CD4-positive, alpha-beta T cell (primary cell): ENCODE measurements around the gene IL31. TPM values are rescaled to one million over a fixed set of nuclear protein-coding genes. Genes with fewer than 3 reads are reported as not detected.

ENCODE experiments used
- ATAC-seq: fragments of 200-7000 bp; cut with Tn5 transposase; one replicate; pipeline ENCODE4 v1.10.0; 2022; ENCODE audit warnings: mild to moderate bottlenecking; ENCODE audit not compliant: poor library complexity
- CTCF ChIA-PET: fragments of 350-600 bp; sonication (Branson Sonifier 250); formaldehyde crosslinking; loops from one replicate; lab custom pipeline; 2021; ENCODE audit warnings: antibody characterized with exemption, inconsistent platforms; lab: Charles Lee
- POLR2A ChIA-PET: fragments of 350-600 bp; sonication (Branson Sonifier 250); formaldehyde crosslinking; loops from one replicate; lab custom pipeline; 2021; ENCODE audit warnings: antibody characterized with exemption, inconsistent platforms; lab: Charles Lee
- DNase-seq, 14 experiments: peaks; one replicate each; pipeline ENCODE4 v3.0.0-alpha.2; 2013 to 2020; ENCODE audit warnings: mixed read lengths in 2 of 14
- H3K27ac ChIP-seq, 2 donors: one replicate each; pipeline versions ENCODE4 v1.5.1 to v1.7.0; 2013; ENCODE audit warnings: low read length in 2 of 2, low read depth in 1 of 2, mild to moderate bottlenecking in 1 of 2
- H3K27me3 ChIP-seq, 2 experiments: 1 replicate in 1 of 2; 2 replicates in 1 of 2; pipeline versions ENCODE4 v1.6.1 to v1.7.0; 2013; ENCODE audit warnings: low read length in 2 of 2, control low read depth in 1 of 2, mild to moderate bottlenecking in 1 of 2, moderate library complexity in 1 of 2; ENCODE audit not compliant: insufficient read depth in 2 of 2, control insufficient read depth in 1 of 2
- H3K36me3 ChIP-seq: one replicate; pipeline ENCODE4 v1.6.1; 2013; ENCODE audit warnings: low read length, control low read depth; ENCODE audit not compliant: insufficient read depth
- H3K4me1 ChIP-seq: one replicate; pipeline ENCODE4 v1.6.1; 2013; ENCODE audit warnings: low read length, control low read depth; ENCODE audit not compliant: insufficient read depth
- H3K4me3 ChIP-seq: one replicate; pipeline ENCODE4 v1.5.1; 2013; ENCODE audit warnings: mild to moderate bottlenecking, low read length, moderate library complexity
- H3K9me3 ChIP-seq, 2 experiments: 1 replicate in 1 of 2; 2 replicates in 1 of 2; pipeline versions ENCODE4 v1.6.1 to v1.7.0; 2013; ENCODE audit warnings: low read length in 2 of 2, mild to moderate bottlenecking in 2 of 2, control low read depth in 1 of 2, moderate library complexity in 1 of 2; ENCODE audit not compliant: control insufficient read depth in 1 of 2, insufficient read depth in 1 of 2
- H3K27ac Mint-ChIP-seq: one replicate; pipeline ENCODE4 v1.8.0; 2020; ENCODE audit warnings: mixed read lengths
- H3K27me3 Mint-ChIP-seq: one replicate; pipeline ENCODE4 v1.8.0; 2021; ENCODE audit warnings: mixed read lengths
- H3K36me3 Mint-ChIP-seq: one replicate; pipeline ENCODE4 v1.8.0; 2021; ENCODE audit warnings: low read depth, mixed read lengths
- H3K4me1 Mint-ChIP-seq: one replicate; pipeline ENCODE4 v1.8.0; 2021; ENCODE audit warnings: low read depth, mixed read lengths
- H3K4me3 Mint-ChIP-seq: one replicate; pipeline ENCODE4 v1.8.0; 2020; ENCODE audit warnings: mild to moderate bottlenecking, mixed read lengths
- H3K9me3 Mint-ChIP-seq: one replicate; pipeline ENCODE4 v1.8.0; 2020; ENCODE audit warnings: mixed read lengths
- CTCF ChIP-seq: fragments of 200-600 bp; IDR thresholded peaks from one replicate; pipeline ENCODE4 v1.8.0; 2022; ENCODE audit warnings: antibody characterized with exemption, mild to moderate bottlenecking
- intact Hi-C, 2 experiments: fragments of 100-400 bp; cut with DNase I in 1 of 2; cut with micrococcal nuclease in 1 of 2; formaldehyde crosslinking; loops; one replicate each; pipeline versions ENCODE4 v1.15.1 to v1.9.0; 2023 to 2025; cut with DNase I, micrococcal nuclease
- total RNA-seq, 174 experiments: library from RNA in 2 of 174; stranded (reverse) in 2 of 174; gene quantifications; one replicate each; pipeline ENCODE4 v1.2.3 and lab custom pipeline; 2021 to 2026

Gene IL31
- total RNA-seq, 2 experiments from 2014 or later: not detected

GRCh38 chr12:122199484-122200355 lies 25.7 kb upstream of the IL31 start:
- peaks cover 7% of the 10 kb centered on the region for H3K4me1 Mint-ChIP-seq
- ATAC-seq (no peak), DNase-seq (no peak)
- H3K36me3 Mint-ChIP-seq: no peaks in the 10 kb centered on the region
- peaks cover 0 to 4% of the 10 kb centered on the region in 2 experiments for H3K9me3 ChIP-seq
- no peak overlapping the region for H3K4me3 ChIP-seq
- no peak for TF ChIP-seq CTCF
- H3K4me1 ChIP-seq: peaks cover 14% of the 10 kb centered on the region
- H3K27me3 Mint-ChIP-seq: peaks cover 20% of the 10 kb centered on the region
- no peak overlapping the region for H3K4me3 Mint-ChIP-seq
- ChIA-PET CTCF (no interaction called here), POLR2A (no interaction called here)
- intact Hi-C loops: no loop called here
- H3K9me3 Mint-ChIP-seq: no peaks in the 10 kb centered on the region
- peaks cover 7 to 12% of the 10 kb centered on the region in 2 experiments for H3K27me3 ChIP-seq
- H3K27ac Mint-ChIP-seq: no peak overlapping the region
- no peaks in the 10 kb centered on the region for H3K36me3 ChIP-seq
- H3K27ac ChIP-seq: no peak overlapping the region

GRCh38 chr12:122197612-122197966 lies 23.6 kb upstream of the IL31 start:
- Mint-ChIP-seq H3K4me3 (no peak overlapping the region), H3K36me3 (no peaks in the 10 kb centered on the region), H3K9me3 (no peaks in the 10 kb centered on the region), H3K27ac (no peak overlapping the region), H3K27me3 (peaks cover 20% of the 10 kb centered on the region), H3K4me1 (no peaks in the 10 kb centered on the region)
- ATAC-seq (no peak), DNase-seq (no peak)
- Histone ChIP-seq H3K9me3 (peaks cover 0 to 4% of the 10 kb centered on the region in 2 experiments), H3K27me3 (peaks cover 7 to 9% of the 10 kb centered on the region in 2 experiments), H3K27ac (no peak overlapping the region), H3K36me3 (no peaks in the 10 kb centered on the region), H3K4me3 (no peak overlapping the region), H3K4me1 (peaks cover 2% of the 10 kb centered on the region)
- ChIA-PET POLR2A (no interaction called here), CTCF (no interaction called here)
- no peak for TF ChIP-seq CTCF
- intact Hi-C loops: no loop called here

GRCh38 chr12:122195405-122195804 lies 21.4 kb upstream of the IL31 start:
- ChIA-PET CTCF (no interaction called here), POLR2A (no interaction called here)
- Mint-ChIP-seq H3K36me3 (no peaks in the 10 kb centered on the region), H3K27me3 (peaks cover 25% of the 10 kb centered on the region), H3K9me3 (no peaks in the 10 kb centered on the region), H3K4me1 (no peaks in the 10 kb centered on the region), H3K27ac (no peak overlapping the region), H3K4me3 (no peak overlapping the region)
- Histone ChIP-seq H3K4me3 (no peak overlapping the region), H3K4me1 (peaks cover 5% of the 10 kb centered on the region), H3K36me3 (no peaks in the 10 kb centered on the region), H3K27me3 (no peaks in the 10 kb centered on the region), H3K9me3 (peaks cover 0 to 4% of the 10 kb centered on the region in 2 experiments), H3K27ac (no peak overlapping the region)
- ATAC-seq: no peak
- TF ChIP-seq CTCF: no peak
- intact Hi-C loops: no loop called here
- no peak for DNase-seq
